ENCODE measurements around the gene PDCD10.

PDCD10 gene

GRCh38 chr3:167671878-167672427 is 62.7 kb downstream of the PDCD10 start:
- no peak for DNase-seq

- DNase-seq = no peak
These were observed 65.0 kb downstream of the PDCD10 start for GRCh38 chr3:167669699-167670098.

GRCh38 chr3:167668651-167669050 is 66.0 kb downstream of the PDCD10 start:
- DNase-seq = no peak

- DNase-seq = no peak
These were observed 68.1 kb downstream of the PDCD10 start for GRCh38 chr3:167666563-167666962.

- DNase-seq = no peak
These were observed 71.7 kb downstream of the PDCD10 start for GRCh38 chr3:167662919-167663400.

- no peak for DNase-seq
These were observed 76.9 kb downstream of the PDCD10 start for GRCh38 chr3:167657684-167658225.

GRCh38 chr3:167656821-167657220 is 77.9 kb downstream of the PDCD10 start:
- no peak for DNase-seq

- no peak for DNase-seq
These were observed 80.9 kb downstream of the PDCD10 start, which contains the start of gene WDR49 for GRCh38 chr3:167653760-167654159. Gene WDR49 (minus strand): TSS chr3:167653942. CDS start chr3:167653425, 517 bp downstream.

GRCh38 chr3:167653155-167653554 is 81.5 kb downstream of the PDCD10 start:
- no peak for DNase-seq

GRCh38 chr3:167651826-167652225 is 82.9 kb downstream of the PDCD10 start:
- DNase-seq = no peak

- no peak for DNase-seq
These were observed 84.2 kb downstream of the PDCD10 start for GRCh38 chr3:167650459-167650858.

GRCh38 chr3:167649746-167650145 is 84.9 kb downstream of the PDCD10 start:
- no peak for DNase-seq

- no peak for DNase-seq
These were observed 90.1 kb downstream of the PDCD10 start for GRCh38 chr3:167644611-167645010.

Data from activated CD4-positive, alpha-beta T cell treated with anti-CD3 and anti-CD28 coated beads, Interleukin-2, amount 50 U/mL, for 48 hours (primary cell).